CD4-positive, alpha-beta T cell treated with Interleukin-1 beta for 1 hour (primary cell): ENCODE data around the gene FNDC11.
A peak's percentile ranks its signal among the peaks of the same experiment; 100 is the strongest.
"Not testable (repeated sequence)": the region's sequence is repeated elsewhere in the genome, so short reads cannot be mapped to it uniquely, and the experiment has no call there.

ENCODE experiments used
- DNase-seq, 2 donors: peaks; one replicate each; pipeline ENCODE4 v3.0.0-alpha.2; 2020 to 2022

FNDC11 gene

GRCh38 chr20:63567386-63568169, 13.6 kb downstream of the FNDC11 start:
- peak; percentile 71 to 76 for DNase-seq

- DNase-seq, result no peak
Measured at GRCh38 chr20:63568170-63568981, 14.4 kb downstream of the FNDC11 start.

- DNase-seq, result no peak
Measured at GRCh38 chr20:63568986-63569949, 15.3 kb downstream of the FNDC11 start.

- DNase-seq, result no peak
Measured at GRCh38 chr20:63570281-63571086, 16.5 kb downstream of the FNDC11 start.

GRCh38 chr20:63571087-63571478, 17.1 kb downstream of the FNDC11 start:
- DNase-seq, result not testable (repeated sequence)

GRCh38 chr20:63572071-63572787, 18.3 kb downstream of the FNDC11 start:
- DNase-seq, result no peak

GRCh38 chr20:63572788-63573646, 19.1 kb downstream of the FNDC11 start:
- DNase-seq, result no peak

- no peak for DNase-seq
Measured at GRCh38 chr20:63573647-63574131, 19.7 kb downstream of the FNDC11 start.

GRCh38 chr20:63574156-63574828, 20.3 kb downstream of the FNDC11 start, which contains the start of gene HELZ2:
TSS of gene HELZ2 (minus strand) at chr20:63574239. CDS start at chr20:63572385, 1,854 bp downstream.
- peak; percentile 82 for DNase-seq

- no peak for DNase-seq
Measured at GRCh38 chr20:63574829-63575743, 21.1 kb downstream of the FNDC11 start.

GRCh38 chr20:63576311-63576710, 22.4 kb downstream of the FNDC11 start:
- no peak for DNase-seq

- no peak for DNase-seq
Measured at GRCh38 chr20:63577317-63577894, 23.4 kb downstream of the FNDC11 start.

- DNase-seq, result peak in 1 of 2 donors; percentile 15
Measured at GRCh38 chr20:63578224-63579016, 24.5 kb downstream of the FNDC11 start.

- no peak for DNase-seq
Measured at GRCh38 chr20:63579017-63579694, 25.2 kb downstream of the FNDC11 start.

GRCh38 chr20:63580796-63581461, 27.0 kb downstream of the FNDC11 start:
- DNase-seq, result peak; percentile 80 to 83
